Kidney (tissue), 14 donors: Measurements from ENCODE around the gene ENPP3. TPM values are rescaled to one million over a fixed set of nuclear protein-coding genes. Genes with fewer than 3 reads are reported as not detected.

Experiments used
- DNase-seq, 5 donors: peaks; one replicate each; pipeline ENCODE4 v3.0.0-alpha.2; 2013 to 2020
- FAIRE-seq: peaks from 2 replicates; lab custom pipeline; 2012; peaks lifted over from hg19 to GRCh38; lab: Jason Lieb, UNC
- H3K27ac ChIP-seq, 2 donors: one replicate each; pipeline ENCODE4 v1.7.0; 2013; ENCODE audit warnings: low read depth in 2 of 2, low read length in 2 of 2, inconsistent platforms in 1 of 2
- H3K27me3 ChIP-seq: one replicate; pipeline ENCODE4 v1.7.1; 2013; ENCODE audit warnings: low read length, inconsistent platforms; ENCODE audit not compliant: control insufficient read depth, insufficient read depth
- H3K36me3 ChIP-seq, 3 donors: one replicate each; pipeline versions ENCODE4 v1.7.0 to v1.7.1; 2013; ENCODE audit warnings: low read length in 3 of 3, control low read depth in 1 of 3, inconsistent platforms in 1 of 3; ENCODE audit not compliant: insufficient read depth in 3 of 3, control insufficient read depth in 2 of 3
- H3K4me1 ChIP-seq, 3 donors: one replicate each; pipeline versions ENCODE4 v1.7.0 to v1.7.1; 2013; ENCODE audit warnings: low read length in 3 of 3, inconsistent platforms in 1 of 3, low read depth in 1 of 3; ENCODE audit not compliant: control insufficient read depth in 2 of 3, insufficient read depth in 2 of 3
- H3K4me3 ChIP-seq, 3 donors: one replicate each; pipeline versions ENCODE4 v1.7.0 to v1.8.1; 2013; ENCODE audit warnings: low read length in 3 of 3, control low read depth in 1 of 3, inconsistent platforms in 1 of 3
- H3K9ac ChIP-seq, 3 donors: one replicate each; pipeline versions ENCODE4 v1.7.0 to v1.7.1; 2013; ENCODE audit warnings: low read length in 3 of 3, control low read depth in 1 of 3, inconsistent platforms in 1 of 3
- H3K9me3 ChIP-seq, 3 donors: one replicate each; pipeline versions ENCODE4 v1.7.0 to v1.7.1; 2013; ENCODE audit warnings: low read length in 3 of 3, control low read depth in 1 of 3, inconsistent platforms in 1 of 3; ENCODE audit not compliant: control insufficient read depth in 2 of 3, insufficient read depth in 1 of 3
- CTCF ChIP-seq: IDR thresholded peaks from 3 replicates; pipeline ENCODE4 v1.5.1; 2012; ENCODE audit warnings: mild to moderate bottlenecking, moderate library complexity, borderline replicate concordance; ENCODE audit not compliant: insufficient read depth; ENCODE audit errors: extremely low read depth
- intact Hi-C: fragments of 100-400 bp; cut with DNase I; formaldehyde crosslinking; loops from one replicate; pipeline ENCODE4 v1.11.1; 2022
- polyA plus RNA-seq: library from polyadenylated mRNA; stranded (reverse); fragments of 350-450 nt; fragmentation: Illumina TruSeq; extraction: RNeasy Lipid Tissue Mini Kit (QIAGEN cat#74804); gene quantifications from one replicate; pipeline ENCODE4 v1.2.3, GENCODE V29; 2014; ENCODE audit warnings: low read depth, low replicate concordance; ENCODE audit not compliant: insufficient read depth
- total RNA-seq: library from RNA; stranded (reverse); fragmentation: NEBNext Ultra II Directional; extraction: Animal tissue kit (Norgen Biotek cat#: 25700); gene quantifications from one replicate; pipeline ENCODE4 v1.2.1, GENCODE V29; 2021
- donor health status: control.
- donor health status: control.
- donor health status: control.
- donor health status: control.
- donor health status: control.
- donor health status: DM: yes; HTN: yes; CAD: no.
- donor health status: Normal renal cell carcinoma (clear cell type).

Gene ENPP3
- total and polyA plus RNA-seq, 2 donors from 2014 or later, result 2.0 to 2.5 TPM

GRCh38 chr6:131754715-131755567 is 117.8 kb downstream of the ENPP3 start:
- DNase-seq (no peak), FAIRE-seq (no peak)
- no peak overlapping the region for H3K9ac ChIP-seq
- no peak for TF ChIP-seq CTCF
- no peaks in the 10 kb centered on the region for H3K4me1 ChIP-seq
- no peaks in the 10 kb centered on the region for H3K27me3 ChIP-seq
- no peaks in the 10 kb centered on the region for H3K9me3 ChIP-seq
- intact Hi-C loops, result no loop called here
- H3K4me3 ChIP-seq, result no peak overlapping the region
- no peak overlapping the region for H3K27ac ChIP-seq
- no peaks in the 10 kb centered on the region for H3K36me3 ChIP-seq

- Histone ChIP-seq H3K4me1 (no peaks in the 10 kb centered on the region), H3K9ac (no peak overlapping the region), H3K9me3 (no peaks in the 10 kb centered on the region), H3K27ac (no peak overlapping the region), H3K36me3 (no peaks in the 10 kb centered on the region), H3K4me3 (no peak overlapping the region), H3K27me3 (no peaks in the 10 kb centered on the region)
- intact Hi-C loops, result no loop called here
- FAIRE-seq (no peak), DNase-seq (no peak)
- TF ChIP-seq CTCF, result no peak
Observed at GRCh38 chr6:131755597-131755996, 118.5 kb downstream of the ENPP3 start.

GRCh38 chr6:131756039-131756438 is 118.9 kb downstream of the ENPP3 start:
- Histone ChIP-seq H3K4me1 (no peaks in the 10 kb centered on the region), H3K36me3 (no peaks in the 10 kb centered on the region), H3K27ac (no peak overlapping the region), H3K27me3 (no peaks in the 10 kb centered on the region), H3K9ac (no peak overlapping the region), H3K9me3 (no peaks in the 10 kb centered on the region), H3K4me3 (no peak overlapping the region)
- DNase-seq (no peak), FAIRE-seq (no peak)
- no peak for TF ChIP-seq CTCF
- intact Hi-C loops, result no loop called here
